Calu3 (cell line): Measurements from ENCODE around the gene AAMP. TPM values are rescaled to one million over a fixed set of nuclear protein-coding genes. Genes with fewer than 3 reads are reported as not detected.
"Not testable (repeated sequence)": the region's sequence is repeated elsewhere in the genome, so short reads cannot be mapped to it uniquely, and the experiment has no call there.

Source experiments
- BruUV-seq: library from RNA; stranded (reverse); fragments of 400-500 nt; replicated peaks from 2 replicates; lab custom pipeline; 2021; lab: Mats Ljungman, UMichigan
- CTCF ChIA-PET: fragments of 300-600 bp; sonication (Branson Sonifier 250); formaldehyde crosslinking; loops from one replicate; lab custom pipeline; 2022; ENCODE audit warnings: antibody characterized with exemption; lab: Charles Lee
- DNase-seq: peaks from one replicate; pipeline ENCODE4 v3.0.0; 2022
- H3K27ac Mint-ChIP-seq: one replicate; pipeline ENCODE4 v1.8.0; 2022; ENCODE audit warnings: mixed read lengths; ENCODE audit not compliant: unreplicated experiment
- H3K27me3 Mint-ChIP-seq: one replicate; pipeline ENCODE4 v1.8.0; 2022; ENCODE audit warnings: mixed read lengths; ENCODE audit not compliant: unreplicated experiment
- H3K36me3 Mint-ChIP-seq: one replicate; pipeline ENCODE4 v1.8.0; 2022; ENCODE audit warnings: mild to moderate bottlenecking, moderate library complexity, mixed read lengths; ENCODE audit not compliant: insufficient read depth, unreplicated experiment
- H3K4me1 Mint-ChIP-seq: one replicate; pipeline ENCODE4 v1.8.0; 2022; ENCODE audit warnings: mild to moderate bottlenecking, low read depth, mixed read lengths; ENCODE audit not compliant: unreplicated experiment
- H3K4me3 Mint-ChIP-seq: one replicate; pipeline ENCODE4 v1.8.0; 2022; ENCODE audit warnings: mild to moderate bottlenecking, low read depth, moderate library complexity, mixed read lengths; ENCODE audit not compliant: unreplicated experiment
- H3K9me3 Mint-ChIP-seq: one replicate; pipeline ENCODE4 v1.8.0; 2022; ENCODE audit warnings: low read depth, mixed read lengths; ENCODE audit not compliant: unreplicated experiment
- intact Hi-C: fragments of 100-400 bp; cut with micrococcal nuclease; formaldehyde crosslinking; loops from one replicate; pipeline ENCODE4 v1.10.0; 2022; ENCODE audit not compliant: unreplicated experiment
- total RNA-seq: library from RNA; stranded (reverse); gene quantifications from 2 replicates; pipeline ENCODE4 v1.2.3, GENCODE V29; 2022
- TF ChIP-seq, protein P1 (sequence below): fragments of 200-600 bp; IDR thresholded peaks from one replicate; pipeline ENCODE4 v1.8.0; 2022; ENCODE audit warnings: antibody characterized with exemption; ENCODE audit not compliant: unreplicated experiment

Gene AAMP
- total RNA-seq, 1 experiment from 2014 or later, result 102 TPM

DNA sequence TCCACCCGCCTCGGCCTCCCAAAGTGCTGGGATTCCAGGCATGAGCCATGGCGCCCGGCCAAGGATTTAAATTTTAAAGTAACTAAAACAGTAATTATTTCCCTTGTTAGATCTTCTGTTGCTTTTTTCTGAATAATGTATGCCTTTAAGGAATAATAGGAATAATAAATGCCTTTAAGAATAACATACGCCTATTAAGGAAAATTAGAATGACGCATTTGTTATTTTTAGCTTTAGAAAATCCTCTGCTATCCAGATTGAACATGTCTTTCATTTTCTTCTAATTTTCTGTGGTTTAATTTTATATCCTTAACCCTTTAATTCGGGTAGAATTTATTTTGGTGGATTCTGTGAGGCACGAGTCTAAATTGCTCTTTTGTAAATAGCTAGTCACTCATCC, 45.5 kb upstream of the AAMP start:
- peaks cover 14% of the 10 kb centered on the region for H3K36me3 Mint-ChIP-seq
- no peaks in the 10 kb centered on the region for H3K27me3 Mint-ChIP-seq
- no peak overlapping the region for H3K4me3 Mint-ChIP-seq
- no peaks in the 10 kb centered on the region for H3K9me3 Mint-ChIP-seq
- peaks cover 57% of the 10 kb centered on the region for H3K4me1 Mint-ChIP-seq
- H3K27ac Mint-ChIP-seq, result peak overlapping the region; percentile 25
- CTCF ChIA-PET, result interaction anchor here (0.6 kb wide), 1 partner anchor 116 kb away, joined by 3 read pairs; no protein-coding TSS in a partner anchor
- TF ChIP-seq, protein P1, sequence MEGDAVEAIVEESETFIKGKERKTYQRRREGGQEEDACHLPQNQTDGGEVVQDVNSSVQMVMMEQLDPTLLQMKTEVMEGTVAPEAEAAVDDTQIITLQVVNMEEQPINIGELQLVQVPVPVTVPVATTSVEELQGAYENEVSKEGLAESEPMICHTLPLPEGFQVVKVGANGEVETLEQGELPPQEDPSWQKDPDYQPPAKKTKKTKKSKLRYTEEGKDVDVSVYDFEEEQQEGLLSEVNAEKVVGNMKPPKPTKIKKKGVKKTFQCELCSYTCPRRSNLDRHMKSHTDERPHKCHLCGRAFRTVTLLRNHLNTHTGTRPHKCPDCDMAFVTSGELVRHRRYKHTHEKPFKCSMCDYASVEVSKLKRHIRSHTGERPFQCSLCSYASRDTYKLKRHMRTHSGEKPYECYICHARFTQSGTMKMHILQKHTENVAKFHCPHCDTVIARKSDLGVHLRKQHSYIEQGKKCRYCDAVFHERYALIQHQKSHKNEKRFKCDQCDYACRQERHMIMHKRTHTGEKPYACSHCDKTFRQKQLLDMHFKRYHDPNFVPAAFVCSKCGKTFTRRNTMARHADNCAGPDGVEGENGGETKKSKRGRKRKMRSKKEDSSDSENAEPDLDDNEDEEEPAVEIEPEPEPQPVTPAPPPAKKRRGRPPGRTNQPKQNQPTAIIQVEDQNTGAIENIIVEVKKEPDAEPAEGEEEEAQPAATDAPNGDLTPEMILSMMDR, result no peak
- no peak for DNase-seq
- intact Hi-C loops, result no loop called here
- no TSS peak for BruUV-seq

DNA sequence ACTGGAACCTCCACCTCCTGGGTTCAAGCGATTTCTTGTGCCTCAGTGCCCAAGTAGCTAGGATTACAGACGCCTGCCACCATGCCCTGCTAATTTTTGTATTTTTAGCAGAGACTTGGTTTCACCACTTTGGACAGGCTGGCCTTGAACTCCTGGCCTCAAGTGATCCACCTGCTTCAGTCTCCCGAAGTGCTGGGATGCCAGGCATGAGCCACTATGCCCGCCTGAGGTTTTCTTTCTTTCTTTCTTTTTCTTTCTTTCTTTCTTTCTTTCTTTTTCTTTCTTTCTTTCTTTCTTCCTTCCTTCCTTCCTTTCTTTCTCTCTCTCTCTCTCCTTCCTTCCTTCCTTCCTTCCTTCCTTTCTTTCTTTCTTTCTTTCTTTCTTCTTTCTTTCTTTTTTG, 44.8 kb upstream of the AAMP start:
- H3K27ac Mint-ChIP-seq, H3K9me3 Mint-ChIP-seq, BruUV-seq, DNase-seq, H3K4me3 Mint-ChIP-seq, intact Hi-C loops, H3K27me3 Mint-ChIP-seq: not testable (repeated sequence)
- Mint-ChIP-seq H3K36me3 (peaks cover 11% of the 10 kb centered on the region), H3K4me1 (peaks cover 50% of the 10 kb centered on the region)
- CTCF ChIA-PET, result interaction anchor here (0.6 kb wide), 1 partner anchor 117 kb away, joined by 3 read pairs; no protein-coding TSS in a partner anchor

GRCh38 chr2:218313356-218313755, 43.4 kb upstream of the AAMP start:
- no peaks in the 10 kb centered on the region for H3K9me3 Mint-ChIP-seq
- no peak for DNase-seq
- no peak overlapping the region for H3K4me3 Mint-ChIP-seq
- H3K4me1 Mint-ChIP-seq, result peaks cover 47% of the 10 kb centered on the region
- no peaks in the 10 kb centered on the region for H3K27me3 Mint-ChIP-seq
- H3K36me3 Mint-ChIP-seq, result peaks cover 9% of the 10 kb centered on the region
- H3K27ac Mint-ChIP-seq, result no peak overlapping the region
- intact Hi-C loops, result no loop called here
- TF ChIP-seq, protein P1, result no peak
- BruUV-seq, result no TSS peak
- CTCF ChIA-PET, result no interaction called here

DNA sequence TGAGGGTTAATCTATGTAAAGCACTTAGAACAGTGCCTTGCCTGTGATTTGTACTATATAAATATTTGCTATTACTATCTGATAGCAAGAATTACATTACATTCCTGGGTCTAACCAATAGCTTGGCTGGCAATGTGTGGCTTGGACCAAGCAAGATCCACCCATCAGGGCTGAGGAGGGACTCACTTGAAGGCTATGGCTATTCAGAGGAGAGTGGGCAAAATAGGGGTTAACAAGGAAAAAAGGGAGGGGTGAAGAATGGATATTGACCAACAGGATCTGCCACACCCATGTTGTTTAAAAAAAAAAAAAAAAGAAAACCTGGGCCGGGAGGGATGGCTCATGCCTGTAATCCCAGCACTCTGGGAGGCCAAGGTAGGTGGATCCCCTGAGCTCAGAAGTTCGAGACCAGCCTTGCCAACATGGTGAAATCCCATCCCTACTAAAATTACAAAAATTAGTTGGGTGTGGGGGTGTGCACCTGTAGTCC, 42.4 kb upstream of the AAMP start:
- H3K4me3 Mint-ChIP-seq, result peak overlapping the region; percentile 18
- peaks cover 41% of the 10 kb centered on the region for H3K4me1 Mint-ChIP-seq
- CTCF ChIA-PET, result interaction anchor here (0.7 to 1.4 kb wide), 7 partner anchors 10 to 302 kb away, joined by 3 to 15 read pairs (median 3); partner anchors contain the start of gene CATIP
- no peaks in the 10 kb centered on the region for H3K27me3 Mint-ChIP-seq
- TF ChIP-seq, protein P1, result no peak
- peaks cover 9% of the 10 kb centered on the region for H3K36me3 Mint-ChIP-seq
- BruUV-seq, result no TSS peak
- intact Hi-C loops, result no loop called here
- peak; percentile 66 for DNase-seq
- no peaks in the 10 kb centered on the region for H3K9me3 Mint-ChIP-seq
- peak overlapping the region; percentile 85 for H3K27ac Mint-ChIP-seq

DNA sequence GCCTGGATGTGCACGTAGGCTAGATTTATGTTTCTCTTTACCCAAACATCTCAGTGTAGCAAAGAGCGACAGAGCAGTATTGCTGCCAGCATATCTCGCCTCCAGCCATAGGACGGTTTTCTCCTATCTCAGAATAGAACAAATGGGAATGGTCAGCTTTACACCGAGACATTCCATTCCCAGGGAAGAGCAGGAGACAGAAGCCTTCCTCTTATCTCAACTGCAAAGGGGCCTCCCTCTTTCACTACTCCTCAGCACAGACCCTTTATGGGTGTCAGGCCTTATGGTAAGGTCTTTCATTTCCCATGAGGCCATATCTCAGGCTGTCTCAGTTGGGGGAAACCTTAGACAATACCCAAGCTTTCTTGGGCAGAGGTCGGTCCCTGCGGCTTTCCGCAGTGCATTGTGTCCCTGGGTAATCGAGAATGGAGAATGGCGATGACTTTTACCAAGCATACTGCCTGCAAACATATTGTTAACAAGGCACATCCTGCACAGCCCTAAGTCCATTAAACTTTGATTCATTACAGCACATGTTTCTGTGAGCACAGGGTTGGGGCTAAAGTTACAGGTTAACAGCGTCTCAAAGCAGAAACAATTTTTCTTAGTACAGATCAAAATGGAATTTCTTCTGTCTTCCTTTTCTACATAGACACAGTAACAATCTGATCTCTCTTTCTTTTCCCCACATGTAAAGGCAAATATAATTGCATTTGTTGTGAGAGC, 41.8 kb upstream of the AAMP start:
- H3K27me3 Mint-ChIP-seq, H3K36me3 Mint-ChIP-seq, BruUV-seq, H3K9me3 Mint-ChIP-seq, DNase-seq, intact Hi-C loops: not testable (repeated sequence)
- H3K4me1 Mint-ChIP-seq, result peaks cover 35% of the 10 kb centered on the region
- CTCF ChIA-PET, result interaction anchor here (0.7 to 1.4 kb wide), 7 partner anchors 11 to 303 kb away, joined by 3 to 15 read pairs (median 3); partner anchors contain the start of gene CATIP
- H3K4me3 Mint-ChIP-seq, result peak overlapping the region; percentile 18
- peak overlapping the region; percentile 85 for H3K27ac Mint-ChIP-seq
